Neural progenitor cell (in vitro differentiated cells): ENCODE data around the gene KSR1. TPM values are rescaled to one million over a fixed set of nuclear protein-coding genes. Genes with fewer than 3 reads are reported as not detected.

Experiments
- DNase-seq: peaks from one replicate; pipeline ENCODE4 v3.0.0-alpha.2; 2016; ENCODE audit warnings: low spot score
- H2AFZ ChIP-seq: fragments of 200-600 bp; sonication (generic); replicated peaks from 2 replicates; pipeline ENCODE4 v1.6.1; 2016; ENCODE audit warnings: antibody characterized with exemption
- H3F3A ChIP-seq: fragments of 200-600 bp; sonication (generic); 2 replicates; pipeline ENCODE4 v1.6.1; 2016; ENCODE audit warnings: antibody characterized with exemption, low read depth
- H3K27ac ChIP-seq: fragments of 200-600 bp; sonication (generic); 2 replicates; pipeline ENCODE4 v1.5.1; 2016; ENCODE audit warnings: mild to moderate bottlenecking
- H3K27me3 ChIP-seq: fragments of 200-600 bp; sonication (generic); 2 replicates; pipeline ENCODE4 v1.6.1; 2016; ENCODE audit warnings: mild to moderate bottlenecking, moderate library complexity
- H3K36me3 ChIP-seq: fragments of 200-600 bp; sonication (generic); 2 replicates; pipeline ENCODE4 v1.5.1; 2016
- H3K4me1 ChIP-seq: fragments of 200-600 bp; sonication (generic); 2 replicates; pipeline ENCODE4 v1.6.1; 2016; ENCODE audit warnings: mixed run types
- H3K4me2 ChIP-seq: fragments of 200-600 bp; sonication (generic); 2 replicates; pipeline ENCODE4 v1.6.1; 2016
- H3K4me3 ChIP-seq: fragments of 200-600 bp; sonication (generic); 2 replicates; pipeline ENCODE4 v1.5.1; 2016
- H3K79me2 ChIP-seq: fragments of 200-600 bp; sonication (generic); 2 replicates; pipeline ENCODE4 v1.6.1; 2016; ENCODE audit warnings: low read depth
- H3K9ac ChIP-seq: fragments of 200-600 bp; sonication (generic); 2 replicates; pipeline ENCODE4 v1.6.1; 2016
- H3K9me3 ChIP-seq: fragments of 200-600 bp; sonication (generic); 2 replicates; pipeline ENCODE4 v1.5.1; 2016; ENCODE audit warnings: low read depth
- H4K20me1 ChIP-seq: fragments of 200-600 bp; sonication (generic); 2 replicates; pipeline ENCODE4 v1.6.1; 2016; ENCODE audit warnings: low read depth
- H3K27ac Mint-ChIP-seq: 3 replicates; pipeline ENCODE4 v1.8.0; 2021; ENCODE audit warnings: mixed read lengths
- H3K27me3 Mint-ChIP-seq: 2 replicates; pipeline ENCODE4 v1.8.0; 2022; ENCODE audit warnings: low read depth, mild to moderate bottlenecking, inconsistent platforms, moderate library complexity, mixed read lengths; ENCODE audit not compliant: insufficient read depth
- H3K36me3 Mint-ChIP-seq: 3 replicates; pipeline ENCODE4 v1.8.0; 2021; ENCODE audit warnings: mixed read lengths
- H3K4me1 Mint-ChIP-seq: 3 replicates; pipeline ENCODE4 v1.8.0; 2021; ENCODE audit warnings: mixed read lengths
- H3K4me3 Mint-ChIP-seq: 3 replicates; pipeline ENCODE4 v1.8.0; 2021; ENCODE audit warnings: mild to moderate bottlenecking, moderate library complexity, mixed read lengths
- H3K9me3 Mint-ChIP-seq: 3 replicates; pipeline ENCODE4 v1.8.0; 2020; ENCODE audit warnings: mixed read lengths
- EZH2 ChIP-seq: fragments of 200-600 bp; sonication (generic); IDR thresholded peaks from 2 replicates; pipeline ENCODE4 v1.6.1; 2017; ENCODE audit warnings: antibody characterized with exemption, mild to moderate bottlenecking, moderate library complexity
- EZH2phosphoT487 ChIP-seq: fragments of 200-600 bp; sonication (generic); IDR thresholded peaks from 2 replicates; pipeline ENCODE4 v1.6.1; 2017; ENCODE audit warnings: antibody characterized with exemption
- total RNA-seq: library from RNA; depleted of rRNA; stranded (reverse); fragments of >200 nt; gene quantifications from 2 replicates; pipeline ENCODE4 v1.2.3, GENCODE V29; 2015; ENCODE audit warnings: low replicate concordance
- TF ChIP-seq, protein P1 (sequence below): fragments of 200-600 bp; sonication (generic); IDR thresholded peaks from 2 replicates; pipeline ENCODE4 v1.5.1; 2017; ENCODE audit warnings: antibody characterized with exemption, mild to moderate bottlenecking

Gene KSR1
- total RNA-seq, 1 donor from 2014 or later: 16.4 TPM

GRCh38 chr17:27605409-27605808, 149.2 kb downstream of the KSR1 start:
- no peaks in the 10 kb centered on the region for H3K36me3 ChIP-seq

GRCh38 chr17:27607521-27608091, 151.4 kb downstream of the KSR1 start:
- no peaks in the 10 kb centered on the region for H3K9me3 Mint-ChIP-seq
- H3K36me3 ChIP-seq: no peaks in the 10 kb centered on the region

More at GRCh38 chr17:27605409-27605808, 149.2 kb downstream of the KSR1 start:
- no peaks in the 10 kb centered on the region for H3K9me3 ChIP-seq
- H4K20me1 ChIP-seq: no peaks in the 10 kb centered on the region
- Mint-ChIP-seq H3K27me3 (peaks cover 2% of the 10 kb centered on the region), H3K4me3 (no peak overlapping the region), H3K27ac (no peak overlapping the region), H3K36me3 (peaks cover 4% of the 10 kb centered on the region), H3K4me1 (peaks cover 7% of the 10 kb centered on the region), H3K9me3 (no peaks in the 10 kb centered on the region)
- no peaks in the 10 kb centered on the region for H3F3A ChIP-seq
- H3K27ac ChIP-seq: no peak overlapping the region
- no peak overlapping the region for H3K4me2 ChIP-seq
- no peaks in the 10 kb centered on the region for H3K4me1 ChIP-seq
- H3K79me2 ChIP-seq: no peaks in the 10 kb centered on the region
- no peak overlapping the region for H2AFZ ChIP-seq
- no peak overlapping the region for H3K4me3 ChIP-seq
- no peak overlapping the region for H3K9ac ChIP-seq
- TF ChIP-seq EZH2 (no peak), EZH2phosphoT487 (no peak)
- TF ChIP-seq, protein P1, sequence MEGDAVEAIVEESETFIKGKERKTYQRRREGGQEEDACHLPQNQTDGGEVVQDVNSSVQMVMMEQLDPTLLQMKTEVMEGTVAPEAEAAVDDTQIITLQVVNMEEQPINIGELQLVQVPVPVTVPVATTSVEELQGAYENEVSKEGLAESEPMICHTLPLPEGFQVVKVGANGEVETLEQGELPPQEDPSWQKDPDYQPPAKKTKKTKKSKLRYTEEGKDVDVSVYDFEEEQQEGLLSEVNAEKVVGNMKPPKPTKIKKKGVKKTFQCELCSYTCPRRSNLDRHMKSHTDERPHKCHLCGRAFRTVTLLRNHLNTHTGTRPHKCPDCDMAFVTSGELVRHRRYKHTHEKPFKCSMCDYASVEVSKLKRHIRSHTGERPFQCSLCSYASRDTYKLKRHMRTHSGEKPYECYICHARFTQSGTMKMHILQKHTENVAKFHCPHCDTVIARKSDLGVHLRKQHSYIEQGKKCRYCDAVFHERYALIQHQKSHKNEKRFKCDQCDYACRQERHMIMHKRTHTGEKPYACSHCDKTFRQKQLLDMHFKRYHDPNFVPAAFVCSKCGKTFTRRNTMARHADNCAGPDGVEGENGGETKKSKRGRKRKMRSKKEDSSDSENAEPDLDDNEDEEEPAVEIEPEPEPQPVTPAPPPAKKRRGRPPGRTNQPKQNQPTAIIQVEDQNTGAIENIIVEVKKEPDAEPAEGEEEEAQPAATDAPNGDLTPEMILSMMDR: no peak
- no peaks in the 10 kb centered on the region for H3K27me3 ChIP-seq
- no peak for DNase-seq

DNA sequence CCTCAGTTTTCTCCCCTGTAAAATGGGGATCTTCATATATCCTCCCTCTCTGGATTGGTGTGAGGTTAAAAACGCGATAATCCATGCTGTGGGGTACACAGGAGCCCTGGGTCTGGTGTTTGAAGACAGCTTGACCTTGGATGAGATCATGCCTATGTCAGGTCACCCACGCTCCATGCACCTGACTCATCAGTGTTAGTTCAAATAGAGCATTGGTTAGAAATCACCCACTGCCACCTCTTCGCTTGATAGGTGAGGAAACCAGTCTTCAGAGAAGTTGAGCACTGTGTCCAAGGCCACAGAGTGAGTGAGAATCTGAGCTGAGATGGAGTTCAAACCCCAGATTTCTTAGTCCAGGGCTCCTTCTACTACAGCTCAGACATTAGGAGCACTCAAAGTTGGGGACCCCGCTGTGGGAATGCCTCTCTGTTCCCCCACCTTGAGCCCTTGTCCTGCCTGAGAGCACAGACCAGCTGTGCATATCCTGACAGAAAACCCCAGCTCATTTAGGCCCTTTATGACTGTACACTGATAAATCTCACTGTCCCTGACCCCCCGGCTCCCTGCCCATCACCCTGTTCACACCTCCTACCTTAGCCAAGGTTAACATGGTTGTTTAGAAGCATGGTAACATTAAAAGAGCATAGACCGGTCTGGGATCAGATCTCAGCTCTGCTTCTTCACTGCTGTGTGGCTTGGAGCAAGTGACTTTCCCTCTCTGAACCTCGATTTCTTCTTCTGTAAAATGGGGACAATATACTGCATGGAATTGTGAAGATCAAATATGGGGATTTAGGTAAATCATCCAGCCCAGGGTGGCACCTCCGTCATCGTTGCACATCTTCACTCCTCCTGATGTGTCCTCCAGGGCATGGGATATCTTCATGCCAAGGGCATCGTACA, 152.3 kb downstream of the KSR1 start:
- H2AFZ ChIP-seq: no peak overlapping the region
- no peak overlapping the region for H3K4me3 ChIP-seq
- Mint-ChIP-seq H3K27ac (no peak overlapping the region), H3K9me3 (no peaks in the 10 kb centered on the region), H3K27me3 (peaks cover 2% of the 10 kb centered on the region), H3K4me3 (no peak overlapping the region), H3K4me1 (no peaks in the 10 kb centered on the region), H3K36me3 (peaks cover 6% of the 10 kb centered on the region)
- no peaks in the 10 kb centered on the region for H3F3A ChIP-seq
- H3K36me3 ChIP-seq: no peaks in the 10 kb centered on the region
- no peak overlapping the region for H3K4me2 ChIP-seq
- no peaks in the 10 kb centered on the region for H3K4me1 ChIP-seq
- no peak for DNase-seq
- H3K79me2 ChIP-seq: no peaks in the 10 kb centered on the region
- no peaks in the 10 kb centered on the region for H4K20me1 ChIP-seq
- no peak overlapping the region for H3K9ac ChIP-seq
- no peaks in the 10 kb centered on the region for H3K9me3 ChIP-seq
- H3K27ac ChIP-seq: no peak overlapping the region
- TF ChIP-seq EZH2phosphoT487: no peak
- TF ChIP-seq, protein P1: no peak
- TF ChIP-seq EZH2: no peak
- no peaks in the 10 kb centered on the region for H3K27me3 ChIP-seq

More at GRCh38 chr17:27607521-27608091, 151.4 kb downstream of the KSR1 start:
- H3K27ac ChIP-seq: no peak overlapping the region
- no peaks in the 10 kb centered on the region for H3K27me3 ChIP-seq
- no peaks in the 10 kb centered on the region for H4K20me1 ChIP-seq
- Mint-ChIP-seq H3K27me3 (peaks cover 2% of the 10 kb centered on the region), H3K4me1 (peaks cover 3% of the 10 kb centered on the region), H3K36me3 (peaks cover 4% of the 10 kb centered on the region), H3K4me3 (no peak overlapping the region), H3K27ac (no peak overlapping the region)
- no peaks in the 10 kb centered on the region for H3K9me3 ChIP-seq
- no peak for TF ChIP-seq EZH2
- TF ChIP-seq, protein P1: no peak
- no peak for TF ChIP-seq EZH2phosphoT487
- no peaks in the 10 kb centered on the region for H3K4me1 ChIP-seq
- H3K4me2 ChIP-seq: no peak overlapping the region
- H2AFZ ChIP-seq: no peak overlapping the region
- H3K4me3 ChIP-seq: no peak overlapping the region
- no peaks in the 10 kb centered on the region for H3K79me2 ChIP-seq
- H3F3A ChIP-seq: no peaks in the 10 kb centered on the region
- DNase-seq: no peak
- no peak overlapping the region for H3K9ac ChIP-seq
